CD4-positive, alpha-beta T cell treated with Interleukin-15 for 1 hour (primary cell): ENCODE data around the gene GABRG3.

Experiments
- DNase-seq: peaks from one replicate; pipeline ENCODE4 v3.0.0-alpha.2; 2020

GABRG3 gene

DNA sequence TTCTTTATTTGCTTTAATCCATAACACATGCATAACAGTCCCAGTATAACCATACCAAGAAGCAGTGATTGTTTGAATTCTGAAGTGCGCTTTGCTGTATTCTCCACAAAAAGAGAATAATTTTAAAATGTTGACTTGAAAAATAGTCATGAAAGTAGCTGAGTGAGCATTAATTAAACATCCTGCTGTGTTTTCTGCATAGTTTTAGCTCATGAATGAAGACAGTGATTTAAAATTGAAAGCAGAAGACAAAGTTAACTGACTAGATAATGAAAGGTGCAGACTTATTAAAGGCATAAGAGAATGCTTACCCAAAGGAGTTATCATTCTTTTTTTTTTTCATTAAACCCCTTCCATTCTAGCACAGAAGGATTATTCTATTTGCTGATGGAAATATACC, 143.5 kb downstream of the GABRG3 start:
- no peak for DNase-seq

DNA sequence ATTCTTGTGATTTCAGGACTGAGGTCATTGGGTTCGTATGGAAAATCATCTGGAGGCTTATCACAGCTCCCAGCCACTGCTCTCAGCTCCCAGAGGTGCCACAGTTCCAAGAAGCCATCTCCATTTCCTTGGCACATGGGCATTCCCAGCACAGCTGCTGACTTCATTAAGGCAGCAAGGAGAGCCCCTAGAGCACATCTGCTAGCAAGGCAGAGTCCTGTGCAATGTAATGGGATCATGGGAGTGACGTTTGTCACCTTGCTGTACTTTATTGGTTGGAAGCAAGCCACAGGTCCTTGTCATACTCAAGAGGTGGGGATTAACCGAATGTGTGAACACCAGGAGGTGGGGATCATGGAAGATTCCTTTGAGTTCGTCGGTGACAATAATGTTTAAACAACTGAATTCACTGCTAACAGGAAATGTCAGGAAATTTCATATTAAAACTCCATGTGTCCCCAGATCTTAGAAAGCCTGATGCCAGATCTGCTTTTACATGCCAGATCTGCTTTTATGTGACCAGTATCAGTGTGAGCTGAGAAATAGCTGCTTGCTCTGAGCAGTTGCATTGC, 148.8 kb downstream of the GABRG3 start:
- DNase-seq: no peak

GRCh38 chr15:27121672-27122071, 150.7 kb downstream of the GABRG3 start:
- DNase-seq: no peak

GRCh38 chr15:27123291-27123690, 152.3 kb downstream of the GABRG3 start:
- no peak for DNase-seq

- DNase-seq: no peak
Observed at GRCh38 chr15:27123808-27124207, 152.8 kb downstream of the GABRG3 start.

- no peak for DNase-seq
Observed at GRCh38 chr15:27124287-27124871, 153.4 kb downstream of the GABRG3 start.

GRCh38 chr15:27125185-27125584, 154.2 kb downstream of the GABRG3 start:
- no peak for DNase-seq

DNA sequence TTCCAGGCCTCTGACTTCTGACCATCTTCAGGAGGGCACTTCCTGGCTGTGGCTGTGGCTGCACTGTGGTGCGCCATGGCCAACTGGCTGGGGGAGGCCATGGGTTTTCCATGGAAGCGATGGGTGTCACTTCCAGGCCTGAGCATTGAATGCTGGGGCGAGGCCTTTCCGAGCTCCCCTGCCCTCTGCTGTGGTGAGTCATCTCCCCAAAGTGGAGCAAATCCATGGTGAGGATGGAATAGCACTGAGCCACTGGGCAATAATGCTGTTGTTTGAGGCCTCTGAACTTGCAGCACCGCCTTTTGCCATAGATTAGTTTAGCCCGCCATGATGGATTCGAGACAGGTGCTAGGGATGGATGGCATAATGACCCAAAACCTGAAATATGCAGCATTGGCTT, 155.5 kb downstream of the GABRG3 start:
- DNase-seq: no peak

- no peak for DNase-seq
Observed at GRCh38 chr15:27127815-27128570, 157.0 kb downstream of the GABRG3 start.

- DNase-seq: no peak
Observed at GRCh38 chr15:27133249-27133648, 162.3 kb downstream of the GABRG3 start.

DNA sequence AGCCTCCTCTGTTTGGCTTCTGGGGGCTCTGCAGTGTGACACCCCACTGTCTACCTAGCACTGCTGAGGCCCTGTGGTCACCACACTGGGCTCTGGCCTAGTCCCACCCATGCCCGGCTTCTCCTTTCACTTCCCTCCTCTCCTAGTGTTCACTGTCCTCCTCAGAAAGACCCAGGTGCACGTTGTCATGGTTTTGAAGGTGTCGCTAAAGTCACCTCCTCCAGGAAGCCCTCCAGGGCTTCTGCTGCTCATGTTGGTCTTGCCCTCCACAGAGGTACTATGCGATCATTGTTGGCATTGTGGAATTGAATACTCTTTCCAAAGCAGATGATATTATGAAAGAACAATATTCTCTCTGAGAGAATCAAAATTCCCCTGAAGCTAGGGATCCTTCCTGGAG, 163.5 kb downstream of the GABRG3 start:
- no peak for DNase-seq

- no peak for DNase-seq
Observed at GRCh38 chr15:27135151-27135550, 164.2 kb downstream of the GABRG3 start.

DNA sequence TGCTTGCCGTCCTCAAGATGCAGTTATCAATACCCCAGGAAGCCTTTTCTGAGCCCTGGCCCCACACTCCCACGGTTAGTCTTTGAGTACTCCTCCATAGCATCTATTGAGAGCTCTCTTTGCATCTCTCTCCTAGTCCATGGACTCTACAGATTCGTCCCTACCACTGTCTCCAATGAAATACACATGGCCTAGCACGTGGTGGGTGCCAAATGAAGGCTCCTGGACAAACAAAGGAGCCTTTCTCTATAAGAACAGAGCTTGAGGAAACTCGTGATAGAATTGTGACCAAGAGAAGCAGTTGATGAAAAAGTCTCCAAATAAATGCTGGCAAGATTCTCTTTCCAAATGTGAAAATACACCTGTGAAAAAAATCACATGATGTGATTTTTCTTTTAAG, 166.1 kb downstream of the GABRG3 start:
- DNase-seq: no peak

DNA sequence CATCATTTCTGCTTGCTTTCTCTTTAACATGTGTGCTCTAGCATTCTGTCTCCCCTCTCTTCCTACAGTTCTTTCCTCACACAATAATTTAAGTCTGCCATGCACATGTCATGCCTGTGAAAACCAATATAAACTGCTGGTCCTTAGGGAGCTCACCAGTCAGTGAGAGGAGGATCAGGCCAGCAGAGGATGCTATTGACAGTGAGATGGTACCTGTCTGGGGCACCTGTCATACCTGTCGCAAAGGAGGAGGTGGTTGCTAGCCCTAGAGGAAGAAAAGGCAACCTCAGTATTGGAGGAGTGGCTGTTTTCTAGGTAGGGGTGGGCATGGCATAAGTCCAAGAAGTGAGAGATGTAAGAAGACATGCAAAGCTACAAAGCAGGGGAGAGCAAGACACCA, 194.6 kb downstream of the GABRG3 start:
- no peak for DNase-seq

- no peak for DNase-seq
Observed at GRCh38 chr15:27166917-27167316, 195.9 kb downstream of the GABRG3 start.

DNA sequence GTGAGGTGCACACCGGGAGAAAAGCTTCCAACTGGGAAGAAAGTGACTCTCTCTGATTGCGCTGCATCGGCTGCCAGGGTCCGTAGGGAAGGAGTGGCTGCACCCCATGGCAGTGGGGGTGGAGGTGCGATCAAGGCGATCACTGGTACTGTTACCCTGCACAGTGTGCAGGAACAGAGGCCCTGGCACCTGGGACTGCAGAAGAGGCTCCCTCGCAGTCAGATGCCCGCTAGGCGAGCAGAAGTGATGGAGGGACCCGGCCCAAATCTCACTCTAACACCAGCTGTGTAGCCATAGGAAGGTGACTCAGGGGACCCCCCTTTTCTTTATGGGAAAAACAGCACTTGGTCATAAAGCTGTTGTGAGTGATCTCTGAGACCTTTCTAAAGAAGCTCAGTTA, 196.8 kb downstream of the GABRG3 start:
- no peak for DNase-seq

GRCh38 chr15:27170851-27171250, 199.9 kb downstream of the GABRG3 start:
- DNase-seq: no peak

DNA sequence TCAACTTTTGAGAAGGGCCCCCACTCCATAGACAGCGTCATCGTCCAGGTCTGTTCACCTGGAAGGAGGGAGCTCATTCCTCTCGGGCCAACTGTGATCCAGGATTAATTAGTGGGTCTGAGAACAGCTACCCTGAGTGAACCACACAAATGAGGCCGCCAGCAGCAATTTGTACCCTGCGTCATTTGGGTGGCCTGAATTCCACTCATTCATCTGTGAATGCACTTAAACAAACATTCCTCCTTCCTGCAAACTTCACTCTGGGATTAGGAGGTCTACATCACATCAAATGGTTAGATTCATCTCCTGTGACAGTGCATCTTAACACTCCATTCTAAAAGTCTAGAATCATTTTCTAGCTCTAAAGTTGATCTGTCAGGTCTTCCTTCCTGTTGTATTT, 201.8 kb downstream of the GABRG3 start:
- DNase-seq: no peak

DNA sequence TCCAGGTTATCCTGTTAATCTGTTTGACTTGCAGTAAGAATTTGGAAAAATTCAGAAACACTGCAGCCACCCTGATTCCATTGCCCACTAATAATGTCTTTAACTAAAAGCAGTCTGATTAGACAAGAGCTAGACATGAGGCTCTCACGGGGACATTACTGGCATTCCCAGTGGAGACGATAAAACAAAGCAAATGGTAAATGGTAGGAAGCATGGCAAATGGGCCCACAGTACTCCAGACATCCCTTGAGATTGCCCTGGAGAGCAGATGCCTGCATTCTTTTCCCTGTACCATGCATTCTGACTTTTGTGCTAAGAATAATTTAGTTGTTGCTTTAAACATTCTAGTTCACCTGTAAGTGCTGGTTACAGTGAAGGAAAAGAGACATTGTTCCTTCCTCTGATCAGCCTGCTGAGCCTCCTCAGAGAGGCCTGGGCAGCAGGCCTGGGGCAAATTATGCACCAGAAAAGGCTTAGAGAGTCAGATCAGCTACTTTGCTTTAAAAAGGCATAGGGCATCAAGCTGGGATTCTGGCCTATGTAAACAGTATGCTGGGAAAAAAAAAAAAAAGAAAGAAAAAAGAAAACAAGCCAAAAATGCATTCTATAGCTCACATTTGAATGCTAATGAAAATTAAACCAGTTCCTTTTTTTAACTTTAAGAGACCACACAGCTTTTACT, 204.6 kb downstream of the GABRG3 start:
- no peak for DNase-seq

GRCh38 chr15:27176785-27177406, 205.9 kb downstream of the GABRG3 start:
- no peak for DNase-seq

- DNase-seq: no peak
Observed at GRCh38 chr15:27179789-27180188, 208.8 kb downstream of the GABRG3 start.

DNA sequence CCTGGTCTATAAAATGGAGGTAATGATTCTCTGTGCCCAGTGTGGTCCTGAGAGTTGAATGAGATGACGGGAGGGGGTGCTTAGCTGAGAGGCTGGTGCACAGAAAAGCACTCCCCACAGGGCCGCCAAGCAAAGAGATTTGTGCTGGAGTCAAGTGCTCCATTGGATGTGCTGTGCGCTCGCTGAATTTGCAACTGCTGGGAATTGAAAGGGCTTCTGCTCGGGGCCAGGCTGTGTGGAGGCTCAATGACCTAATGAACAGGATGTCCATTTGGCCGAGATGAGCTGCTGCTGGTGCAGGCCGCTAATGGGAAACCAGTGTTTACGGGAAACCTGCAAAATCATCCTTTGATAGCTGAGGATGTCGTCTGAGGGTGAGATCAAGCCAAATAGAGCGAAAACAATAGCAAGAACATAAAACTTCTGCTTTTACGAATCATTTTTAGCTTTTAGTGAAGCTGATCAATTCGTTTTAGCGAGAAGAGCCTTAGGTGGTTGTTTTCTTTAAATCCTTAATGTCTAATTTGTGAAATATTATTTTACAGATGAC, 211.7 kb downstream of the GABRG3 start:
- no peak for DNase-seq

GRCh38 chr15:27183201-27183600, 212.2 kb downstream of the GABRG3 start:
- no peak for DNase-seq
